ENCODE results near the gene AADACL3.
"Not testable (repeated sequence)": the region's sequence is repeated elsewhere in the genome, so short reads cannot be mapped to it uniquely, and the experiment has no call there.

The AADACL3 gene

DNA sequence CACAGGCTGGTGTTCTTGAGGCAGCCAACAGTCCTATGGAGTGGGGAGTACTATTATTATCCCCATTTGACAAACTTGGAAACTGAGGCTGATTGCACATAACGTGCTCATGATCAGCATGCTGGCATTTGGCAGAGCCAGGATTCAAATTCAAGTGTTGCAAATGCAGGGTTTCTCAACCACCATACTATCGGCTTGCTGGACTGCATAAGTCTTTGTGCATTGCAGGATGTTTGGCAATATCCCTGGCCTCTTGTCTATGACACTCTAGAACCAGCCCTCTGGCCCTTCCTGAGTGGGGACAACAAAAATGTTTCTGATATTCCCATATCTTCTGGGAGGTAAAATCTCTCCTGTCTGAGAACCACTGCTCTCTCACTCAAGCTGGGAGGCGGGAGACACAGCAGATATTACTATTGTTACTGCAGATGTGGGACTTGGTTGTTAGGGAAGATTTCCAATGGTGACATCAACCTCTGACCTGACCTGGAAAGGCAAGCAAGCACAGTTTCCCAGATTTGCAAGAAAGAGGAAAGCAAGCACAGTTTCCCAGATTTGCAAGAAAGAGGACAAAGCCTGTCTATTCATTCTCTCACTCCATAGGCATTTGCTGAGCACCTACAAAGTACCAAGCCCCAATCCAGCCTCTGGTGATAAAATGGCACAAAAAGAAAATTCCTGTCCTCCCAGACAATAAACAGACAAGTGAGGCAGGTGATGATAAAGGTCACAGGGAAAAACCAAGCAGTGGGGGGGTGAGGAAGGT lies 1.0 kb upstream of the AADACL3 start:
- DNase-seq (ENCODE audit: low read depth in 2 of 2), result no peak

DNA sequence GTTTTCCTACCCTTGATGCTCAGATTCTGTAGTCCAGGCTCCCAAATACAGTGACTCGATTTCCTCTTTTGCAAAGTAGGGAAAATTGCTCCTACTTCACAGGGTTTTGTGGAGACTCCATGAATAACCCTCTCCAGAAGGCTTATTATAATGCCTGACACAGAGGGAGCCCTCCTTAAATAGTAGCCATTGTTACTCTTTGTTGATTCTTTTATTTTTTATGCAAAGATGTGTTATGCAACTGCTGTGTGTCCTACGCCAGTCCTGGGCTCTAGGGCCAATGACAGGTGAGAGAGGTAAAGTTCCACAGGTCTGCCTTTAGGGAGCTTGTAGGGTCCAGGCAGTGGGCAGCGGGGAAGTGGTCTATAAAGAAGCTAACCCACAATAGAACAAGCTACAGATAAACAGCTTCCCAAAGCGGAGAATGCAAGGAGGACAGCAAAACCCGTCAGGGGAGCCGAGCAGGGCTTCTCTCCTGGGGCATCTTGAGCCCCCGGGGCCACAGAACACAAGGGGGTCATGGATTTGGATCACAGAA lies 1.5 kb downstream of the AADACL3 start:
- no peak for DNase-seq (ENCODE audit: low read depth in 2 of 2)

DNA sequence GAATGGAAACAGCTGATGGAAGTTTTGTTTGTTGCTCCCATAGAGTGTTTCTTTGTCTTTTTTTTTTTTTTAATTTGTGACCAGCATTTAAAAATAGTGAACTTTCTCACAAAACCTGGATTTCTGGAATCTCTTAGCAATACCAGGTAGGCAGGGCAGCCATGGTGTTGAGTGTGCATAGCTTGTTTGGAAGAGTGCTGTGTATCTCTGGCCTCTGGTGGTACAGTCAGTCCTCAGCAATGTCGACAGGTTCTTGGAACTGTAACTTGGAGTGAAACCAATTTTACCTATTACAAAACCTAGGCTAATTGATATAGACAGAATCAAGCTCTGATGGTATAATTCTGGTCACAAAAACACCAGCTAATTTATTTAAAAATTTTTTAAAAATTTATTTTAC lies 6.7 kb downstream of the AADACL3 start:
- no peak for DNase-seq (ENCODE audit: low read depth in 2 of 2)

DNA sequence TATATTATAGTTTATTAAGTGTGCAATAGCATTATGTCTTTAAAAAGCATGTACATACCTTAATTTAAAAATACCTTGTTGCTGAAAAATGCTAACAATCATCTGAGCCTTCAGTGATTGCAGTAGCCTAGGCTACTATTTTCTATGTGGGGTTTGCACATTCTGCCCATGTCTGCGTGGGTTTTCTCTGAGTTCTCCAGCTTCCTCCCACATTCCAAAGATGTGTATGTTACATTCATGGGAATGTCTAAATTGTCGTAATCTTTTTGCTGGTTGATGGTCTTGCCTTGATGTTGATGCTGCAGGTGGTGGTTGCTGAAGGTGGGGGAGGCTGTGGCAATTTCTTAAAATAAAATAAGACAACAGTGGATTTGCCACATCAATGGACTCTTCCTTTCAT lies 12.5 kb downstream of the AADACL3 start:
- DNase-seq (ENCODE audit: low read depth in 2 of 2), result no peak

DNA sequence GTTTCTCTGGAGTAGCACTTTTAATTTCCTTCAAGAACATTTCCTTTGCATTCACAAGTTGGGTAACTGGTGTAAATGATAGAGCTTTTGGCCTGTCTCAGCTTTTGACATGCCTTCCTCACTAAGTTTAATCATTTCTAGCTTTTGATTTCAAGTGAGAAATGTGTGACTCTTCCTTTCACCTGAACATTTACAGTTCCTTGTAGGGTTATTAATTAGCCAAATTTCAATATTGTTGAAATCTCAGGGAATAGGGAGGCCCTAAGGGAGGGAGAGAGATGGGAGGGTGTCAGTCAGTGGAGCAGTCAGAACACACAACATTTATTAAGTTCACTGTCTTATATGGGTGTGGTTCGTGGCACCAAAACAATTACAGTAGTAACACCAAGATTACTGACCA lies 14.2 kb downstream of the AADACL3 start:
- DNase-seq (ENCODE audit: low read depth in 2 of 2), result no peak

DNA sequence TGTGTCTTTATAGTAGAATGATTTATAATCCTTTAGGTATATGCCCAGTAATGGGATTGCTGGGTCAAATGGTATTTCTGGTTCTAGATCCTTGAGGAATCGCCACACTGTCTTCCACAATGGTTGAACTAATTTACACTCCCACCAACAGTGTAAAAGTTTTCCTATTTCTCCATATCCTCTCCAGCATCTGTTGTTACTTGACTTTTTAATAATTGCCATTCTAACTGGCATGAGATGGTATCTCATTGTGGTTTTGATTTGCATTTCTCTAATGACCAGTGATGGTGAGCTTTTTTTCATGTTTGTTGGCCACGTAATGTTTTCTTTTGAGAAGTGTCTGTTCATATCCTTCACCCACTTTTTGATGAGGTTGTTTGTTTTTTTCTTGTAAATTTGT lies 15.2 kb downstream of the AADACL3 start:
- DNase-seq (ENCODE audit: low read depth in 2 of 2), result not testable (repeated sequence)

DNA sequence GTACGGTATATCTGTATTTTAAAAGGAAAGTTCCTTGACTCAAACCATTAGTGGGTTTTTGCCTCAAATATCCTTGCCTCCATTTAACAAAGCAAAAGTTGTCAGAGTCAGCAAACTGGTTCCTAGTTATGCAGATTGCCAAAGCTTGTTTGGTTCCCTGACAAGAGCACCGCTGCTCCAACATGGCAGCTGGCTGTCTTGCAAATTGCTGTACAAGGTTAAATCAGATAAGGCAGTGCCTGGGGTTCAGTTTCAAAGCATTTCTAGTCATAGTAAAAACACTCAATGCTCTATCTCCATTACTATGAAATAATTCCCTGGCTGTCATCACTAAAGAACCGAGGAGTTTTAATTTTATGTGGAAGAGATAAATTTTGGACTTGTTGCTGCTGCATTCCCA lies 18.7 kb downstream of the AADACL3 start:
- DNase-seq (ENCODE audit: low read depth in 2 of 2), result no peak

DNA sequence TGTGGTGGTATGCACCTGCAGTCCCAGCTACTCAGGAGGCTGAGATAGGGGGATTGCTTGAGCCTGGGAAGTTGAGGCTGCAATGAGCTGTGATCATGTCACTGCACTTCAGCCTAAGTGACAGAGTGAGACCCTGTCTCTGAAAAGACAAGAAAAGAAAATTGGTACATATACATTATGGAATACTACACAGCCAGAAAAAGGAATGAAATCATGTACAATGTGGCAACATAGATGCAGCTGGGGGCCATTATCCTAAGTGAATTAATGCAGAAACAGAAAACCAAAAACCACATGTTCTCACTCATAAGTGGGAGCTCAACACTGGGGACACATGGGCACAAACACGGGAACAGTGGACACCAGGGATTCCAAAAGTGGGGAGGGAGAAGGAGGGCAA lies 23.0 kb downstream of the AADACL3 start:
- DNase-seq (ENCODE audit: low read depth in 2 of 2), result no peak

DNA sequence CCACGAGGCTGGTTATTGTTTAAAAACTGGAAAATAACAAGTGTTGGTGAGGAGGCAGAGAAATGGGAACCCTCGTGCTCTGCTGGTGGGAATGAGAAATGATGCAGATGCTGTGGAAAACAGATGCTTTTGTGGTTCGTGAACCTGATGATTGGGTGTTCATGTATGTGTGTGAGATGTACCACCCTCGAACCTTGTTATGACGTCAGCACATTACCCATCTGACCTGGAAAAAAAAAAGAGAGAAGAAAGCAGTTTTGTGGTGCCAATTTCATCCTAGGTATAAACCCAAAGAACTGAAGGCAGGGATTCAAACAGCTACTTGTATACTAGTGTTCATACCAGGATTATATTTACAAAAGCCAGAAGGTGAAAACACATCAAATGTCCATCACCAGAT lies 23.7 kb downstream of the AADACL3 start:
- DNase-seq (ENCODE audit: low read depth in 2 of 2), result no peak

DNA sequence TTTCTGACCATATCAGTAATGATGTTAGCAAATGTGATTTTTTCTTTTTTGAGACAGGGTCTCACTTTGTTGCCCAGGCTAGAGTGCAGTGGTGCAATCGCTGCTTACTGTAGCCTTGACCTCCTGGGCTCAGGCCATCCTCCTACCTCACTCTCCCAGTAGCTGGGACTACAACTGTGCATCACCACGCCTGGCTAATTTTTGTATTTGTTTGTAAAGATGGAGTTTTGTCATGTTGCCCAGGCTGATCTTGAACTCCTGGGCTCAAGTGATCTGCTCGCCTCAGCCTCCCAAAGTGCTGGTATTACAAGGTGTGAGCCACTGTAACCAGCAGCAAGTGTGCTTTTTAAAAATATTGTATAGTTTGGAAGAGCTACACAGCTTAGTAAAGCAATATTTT lies 26.0 kb downstream of the AADACL3 start:
- DNase-seq (ENCODE audit: low read depth in 2 of 2), result no peak

DNA sequence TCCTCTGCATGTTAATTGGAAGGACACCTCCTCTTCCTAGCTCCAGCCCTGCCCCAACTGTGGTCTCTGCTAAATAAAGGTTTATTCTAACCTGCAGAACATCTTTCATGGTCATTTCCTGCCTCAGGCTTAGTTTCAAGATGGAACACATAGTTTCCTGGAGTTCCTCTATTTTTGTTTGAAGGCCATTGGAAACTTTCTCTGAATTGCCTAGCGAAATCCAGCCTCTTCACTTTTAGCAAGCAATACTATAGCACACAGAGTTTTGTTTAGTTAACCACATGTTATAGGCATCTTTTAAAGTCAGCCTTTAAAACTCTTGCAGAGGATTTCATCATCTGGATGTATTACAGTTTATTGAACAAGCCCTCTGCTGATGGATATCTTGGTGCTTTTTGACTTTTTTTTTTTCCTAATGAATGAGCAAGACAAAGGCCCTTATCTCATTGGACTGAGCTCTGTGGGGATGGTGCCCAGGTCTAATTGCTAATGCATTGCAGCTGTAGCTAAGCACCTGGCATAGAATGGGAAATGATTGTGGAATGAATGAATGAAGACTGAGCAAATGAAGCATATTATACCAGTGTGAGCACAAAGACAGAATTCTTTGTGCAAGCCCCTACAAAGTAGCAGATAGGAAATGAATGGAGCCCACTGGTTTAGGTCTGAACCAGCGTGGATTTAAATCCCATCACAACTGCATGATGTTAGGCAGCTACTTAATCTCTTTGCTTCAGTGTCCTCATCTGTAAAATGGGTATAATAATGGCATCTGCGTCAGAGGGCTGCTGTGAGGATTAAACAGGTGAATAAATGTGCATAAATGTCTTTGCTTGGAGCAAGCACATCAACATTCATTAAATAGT lies 29.4 kb downstream of the AADACL3 start:
- DNase-seq (ENCODE audit: low read depth in 2 of 2), result no peak

DNA sequence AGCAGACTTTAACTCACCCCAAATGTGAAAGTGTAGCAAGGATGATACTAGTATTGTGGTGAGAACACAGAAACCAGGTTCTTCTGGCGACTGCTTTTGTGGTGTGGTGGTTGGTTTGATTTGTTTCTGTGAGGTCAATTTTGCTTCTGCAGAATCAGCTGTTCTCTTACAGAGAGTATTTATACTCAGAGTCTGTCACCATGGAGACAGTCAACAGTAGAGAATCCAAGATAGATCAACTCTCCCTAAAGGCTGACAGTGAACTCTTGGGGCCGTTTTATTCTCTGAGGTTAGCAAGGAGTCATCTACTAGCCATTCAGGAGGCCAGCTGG lies 30.0 kb downstream of the AADACL3 start, which contains the start of gene CFAP107:
Gene CFAP107 (plus strand): TSS at position 209 of the 332 bp plus-strand sequence. CDS start 231 bp downstream, outside the sequence.
- DNase-seq (ENCODE audit: low read depth in 2 of 2), result no peak

DNA sequence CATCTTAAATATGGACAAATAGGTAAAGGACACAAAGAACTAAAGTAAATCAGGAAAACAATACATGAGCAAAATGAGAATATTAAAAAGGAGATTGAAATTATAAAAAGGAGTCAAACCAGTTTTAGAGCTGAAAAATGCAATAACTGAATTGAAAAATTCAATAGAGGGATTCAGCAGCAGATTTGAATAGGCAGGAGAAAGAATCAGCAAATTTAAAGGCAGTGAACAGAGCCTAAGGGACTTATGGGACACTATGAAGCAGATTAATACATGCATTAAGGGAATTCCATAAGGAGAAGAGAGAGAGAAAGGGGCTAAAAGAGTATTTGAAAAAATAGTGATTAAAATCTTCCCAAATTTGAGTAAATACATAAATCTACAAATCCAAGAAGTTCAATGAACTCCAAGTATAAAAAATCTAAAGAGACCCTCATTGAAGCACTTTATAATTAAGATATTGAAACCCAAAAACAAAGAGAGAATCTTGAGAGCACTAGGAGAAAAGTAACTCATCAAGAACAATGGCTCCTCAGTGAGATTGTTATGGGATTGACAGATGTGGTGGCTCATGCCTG lies 33.0 kb downstream of the AADACL3 start:
- no peak for DNase-seq (ENCODE audit: low read depth in 2 of 2)

DNA sequence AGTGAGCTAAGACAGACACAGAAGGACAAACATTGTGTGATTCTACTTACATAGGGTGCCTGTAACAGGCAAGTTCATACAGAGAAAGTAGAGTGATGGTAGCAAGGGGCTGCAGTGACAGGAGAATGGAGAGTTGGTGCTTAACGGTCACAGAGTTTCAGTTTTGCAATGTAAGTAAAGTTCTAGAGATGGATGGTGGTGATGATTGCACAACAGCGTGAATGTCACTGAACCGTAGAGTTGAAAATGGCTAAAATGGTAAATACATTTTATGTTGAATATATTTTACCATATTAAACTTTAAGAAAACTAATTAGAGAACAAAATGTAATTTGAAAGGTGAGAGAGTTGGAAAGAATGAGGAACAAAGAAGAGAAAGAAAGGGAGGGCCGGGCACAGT lies 38.8 kb downstream of the AADACL3 start:
- DNase-seq (ENCODE audit: low read depth in 2 of 2), result no peak

DNA sequence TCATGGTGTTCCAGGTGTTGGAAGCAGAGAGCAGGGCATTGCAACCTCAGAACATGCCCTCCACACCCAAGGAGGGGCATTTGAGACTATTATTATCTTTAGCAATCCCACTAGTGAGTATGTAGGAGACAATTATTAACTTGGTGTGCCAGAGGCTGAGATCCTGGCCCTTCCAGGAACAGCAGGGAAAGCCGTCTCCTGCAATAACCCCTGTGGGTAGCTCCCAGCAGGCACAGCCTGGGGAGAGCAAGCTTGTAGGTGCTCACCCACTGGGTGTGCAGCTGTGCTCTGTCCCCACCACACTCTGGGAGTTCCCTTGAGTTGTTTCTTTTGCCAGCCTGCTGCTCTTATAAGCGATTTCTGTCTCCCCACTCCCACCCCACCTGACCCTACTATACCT lies 40.4 kb downstream of the AADACL3 start:
- DNase-seq (ENCODE audit: low read depth in 2 of 2), result no peak

DNA sequence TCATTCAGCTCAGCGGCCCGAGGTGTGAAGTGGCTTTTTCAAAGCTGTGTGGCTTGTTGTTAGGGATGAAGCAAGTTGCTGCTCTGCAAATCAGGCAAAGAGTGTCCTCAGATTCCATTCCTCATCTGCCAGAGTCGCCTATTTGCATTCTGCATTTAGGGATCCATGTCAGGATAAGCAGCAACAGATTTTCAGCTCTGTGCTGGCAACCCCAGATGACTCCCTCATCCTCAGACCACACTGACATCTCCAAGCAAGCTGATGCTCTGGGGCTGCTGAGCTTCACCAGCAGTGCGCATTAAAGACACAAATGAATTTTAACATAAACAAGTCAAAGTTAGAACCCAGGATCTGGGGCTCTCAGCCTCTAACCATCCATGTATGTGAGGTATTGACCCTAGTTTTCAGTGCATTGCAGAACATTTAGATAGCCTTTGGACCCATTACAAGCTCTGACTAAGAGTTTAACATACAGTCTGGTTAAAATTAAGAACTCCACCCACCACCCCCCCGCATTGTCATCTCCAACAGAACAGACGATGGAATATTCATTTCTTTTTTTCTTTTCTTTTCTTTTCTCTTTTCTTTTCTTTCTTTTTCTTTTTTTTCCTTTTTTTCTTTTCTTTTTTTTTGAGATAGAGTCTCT lies 41.0 kb downstream of the AADACL3 start:
- DNase-seq (ENCODE audit: low read depth in 2 of 2), result no peak

DNA sequence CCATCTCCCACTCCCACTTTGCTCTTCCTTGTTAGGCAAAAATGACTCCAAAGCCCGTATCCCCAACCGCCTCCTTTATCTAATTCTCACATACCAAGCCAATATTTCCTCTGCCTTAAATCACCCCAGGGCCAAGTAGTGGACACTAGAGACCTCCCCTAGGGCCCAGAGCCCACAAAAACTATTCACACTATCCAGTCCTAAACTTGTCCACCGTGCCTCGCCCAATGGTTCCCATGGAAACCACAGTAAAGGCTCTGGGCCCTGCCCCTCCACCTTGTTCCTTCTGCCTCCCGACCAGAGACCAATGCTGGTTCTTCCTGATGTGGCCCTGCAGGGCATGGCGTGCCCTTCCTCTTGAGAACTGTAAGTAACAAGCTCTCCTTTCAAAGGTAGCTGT lies 41.9 kb downstream of the AADACL3 start:
- no peak for DNase-seq (ENCODE audit: low read depth in 2 of 2)

DNA sequence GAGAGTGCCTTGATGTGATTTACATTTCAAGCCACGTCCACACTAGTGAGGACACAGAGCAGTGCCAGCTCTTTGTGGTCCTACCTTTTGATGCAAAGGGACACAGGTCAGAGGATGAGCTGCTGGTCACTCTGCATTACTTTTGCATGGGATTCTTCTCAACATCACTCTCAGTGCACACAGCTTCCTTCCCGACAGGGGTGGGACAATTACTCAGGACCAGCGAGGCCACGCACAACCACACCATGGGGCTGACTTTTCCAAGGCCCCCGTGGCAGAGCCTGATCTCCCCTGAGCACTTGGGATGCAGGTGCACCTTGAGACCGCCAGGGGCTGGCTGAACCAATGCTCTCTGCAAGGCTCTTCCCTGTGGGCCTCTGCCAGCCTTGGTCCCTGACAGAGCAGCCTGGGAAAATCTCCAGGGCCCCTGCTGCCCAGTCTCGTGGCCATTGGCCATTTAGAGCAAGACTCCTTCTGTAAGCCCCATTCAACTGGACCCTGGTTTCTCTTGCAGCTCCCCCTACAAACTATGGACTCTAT lies 44.4 kb downstream of the AADACL3 start:
- no peak for DNase-seq (ENCODE audit: low read depth in 2 of 2)

DNA sequence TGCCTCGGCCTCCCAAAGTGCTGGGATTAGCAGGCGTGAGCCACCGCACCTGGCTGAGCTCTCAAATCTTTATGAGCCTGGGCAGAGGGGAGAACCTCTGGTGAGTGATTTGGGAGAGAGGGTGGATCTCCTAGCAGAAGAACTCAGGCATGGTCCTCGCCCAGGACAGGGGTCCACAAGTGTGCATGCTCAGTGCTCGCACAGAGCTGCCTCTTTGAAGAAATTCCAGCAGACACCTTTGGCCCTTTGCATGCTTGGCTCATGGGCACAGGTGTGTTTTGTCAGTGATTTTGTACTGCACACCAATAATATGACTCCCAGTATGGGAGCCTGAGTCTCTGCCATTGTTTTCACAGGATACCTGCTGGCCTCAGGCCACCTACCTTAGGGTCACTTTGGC lies 45.9 kb downstream of the AADACL3 start:
- no peak for DNase-seq (ENCODE audit: low read depth in 2 of 2)

DNA sequence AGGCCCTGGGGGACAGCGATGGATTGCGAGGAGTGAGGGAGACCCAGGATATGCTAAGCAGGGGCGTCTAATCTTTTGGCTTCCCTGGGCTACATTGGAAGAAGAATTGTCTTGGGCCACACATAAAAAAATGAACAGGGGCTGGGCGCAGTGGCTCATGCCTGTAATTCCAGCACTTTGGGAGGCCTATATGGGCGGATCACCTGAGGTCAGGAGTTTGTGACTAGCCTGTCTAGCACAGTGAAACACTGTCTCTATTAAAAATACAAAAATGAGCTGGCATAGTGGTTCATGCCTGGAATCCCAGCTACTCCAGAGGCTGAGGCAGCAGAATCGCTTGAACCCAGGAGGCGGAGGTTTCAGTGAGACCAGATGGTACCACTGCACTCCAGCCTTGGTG lies 46.9 kb downstream of the AADACL3 start:
- no peak for DNase-seq (ENCODE audit: low read depth in 2 of 2)

DNA sequence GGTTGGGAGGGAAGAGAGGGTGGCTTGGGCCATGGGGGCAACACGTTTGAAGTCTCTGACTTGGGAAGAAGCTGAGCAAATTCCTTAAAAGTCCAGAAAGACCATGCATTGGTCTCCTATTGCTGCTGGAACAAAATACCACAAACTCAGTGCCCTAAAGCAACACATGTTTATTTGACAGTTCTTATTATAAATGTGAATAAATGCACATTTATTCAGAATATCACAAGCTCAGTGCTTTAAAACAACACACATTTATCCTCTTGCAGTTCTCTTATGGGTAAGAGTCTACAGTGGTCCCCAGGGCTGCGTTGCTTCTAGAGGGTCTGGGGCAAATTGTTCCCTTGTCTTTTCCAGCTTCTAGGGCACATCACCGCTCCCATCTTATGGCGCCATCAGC lies 47.6 kb downstream of the AADACL3 start:
- no peak for DNase-seq (ENCODE audit: low read depth in 2 of 2)

DNA sequence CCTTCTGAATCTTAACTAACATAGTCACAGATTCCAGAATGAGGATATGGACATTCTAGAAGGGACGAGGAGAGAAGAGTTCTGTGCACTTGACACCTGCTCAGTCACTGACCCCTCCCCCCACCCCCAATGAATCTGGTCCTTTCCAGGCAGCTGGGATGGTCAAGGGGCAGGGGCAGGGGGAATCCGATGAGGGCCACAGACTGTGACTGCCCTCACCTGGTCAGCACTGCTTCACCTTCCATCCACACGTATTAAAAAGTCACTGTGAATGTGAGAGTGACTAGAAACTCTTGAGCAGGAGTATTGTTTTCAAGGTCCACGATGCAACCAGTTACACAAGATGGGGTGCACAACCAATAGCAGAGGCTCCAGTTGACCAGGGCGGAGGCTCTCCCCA lies 48.1 kb downstream of the AADACL3 start:
- no peak for DNase-seq (ENCODE audit: low read depth in 2 of 2)

Data from stimulated activated CD8-positive, alpha-beta memory T cell treated with anti-CD3 and anti-CD28 coated beads, Interleukin-2, amount 100 ng/mL, for 48 hours (primary cell).